Peyer's patch (tissue), 4 donors: ENCODE data around the gene HELQ.
"Not testable (repeated sequence)": the region's sequence is repeated elsewhere in the genome, so short reads cannot be mapped to it uniquely, and the experiment has no call there.

Source experiments
- CTCF ChIP-seq, 6 experiments: fragments of 450-650 bp in 4 of 6; fragments of 200-600 bp in 2 of 6; sonication (generic) in 1 of 6; IDR thresholded peaks; one replicate each; pipeline ENCODE4 v1.5.1; 2017 to 2019; ENCODE audit warnings: antibody characterized with exemption in 6 of 6, mild to moderate bottlenecking in 3 of 6, moderate library complexity in 1 of 6
- POLR2A ChIP-seq, 2 donors: fragments of 450-650 bp; IDR thresholded peaks; one replicate each; pipeline ENCODE4 v1.5.1; 2017; ENCODE audit warnings: antibody characterized with exemption in 2 of 2, mild to moderate bottlenecking in 2 of 2, moderate library complexity in 2 of 2

- TF ChIP-seq CTCF, POLR2A (IDR thresholded peaks at IDR 0.05): not testable (repeated sequence)
Observed at GRCh38 chr4:83501671-83502070, 46.0 kb upstream of the HELQ start.
